ENCODE data around the gene EEF1AKMT3. TPM values are rescaled to one million over a fixed set of nuclear protein-coding genes. Genes with fewer than 3 reads are reported as not detected.

EEF1AKMT3 gene
- total RNA-seq, 1 experiment from 2014 or later, result 9.3 TPM

- no peaks in the 10 kb centered on the region for H3F3A ChIP-seq (ENCODE audit: low read length, unreplicated experiment)
- H2AFZ ChIP-seq (ENCODE audit: low read length), result no peak overlapping the region
- DNase-seq, result no peak
- peak overlapping the region; percentile 92 for H3K4me2 ChIP-seq (ENCODE audit: low read length)
- peaks cover 9% of the 10 kb centered on the region for H3K79me2 ChIP-seq (ENCODE audit: low read length)
- intact Hi-C loops (cut with micrococcal nuclease), result no loop called here
- no peaks in the 10 kb centered on the region for H4K20me1 ChIP-seq (ENCODE audit: low read length)
- peak overlapping the region; percentile 75 for H3K4me3 ChIP-seq (ENCODE audit: low read length)
- TF ChIP-seq EZH2phosphoT487 (IDR thresholded peaks at IDR 0.05; ENCODE audit: borderline replicate concordance, low read length) (no peak), EZH2 (IDR thresholded peaks at IDR 0.05; ENCODE audit: low read length, unreplicated experiment) (no peak), CTCF (conservative IDR thresholded peaks at IDR 0.05; ENCODE audit: low read depth, low read length) (peak; percentile 59)
- no peak for ATAC-seq
- no TSS peak for BruUV-seq (replicated peaks)
- ChIA-PET POLR2A (ENCODE audit: unreplicated experiment) (no interaction called here), CTCF (no interaction called here)
- H3K9ac ChIP-seq (ENCODE audit: low read length), result no peak overlapping the region
- H3K4me1 ChIP-seq (ENCODE audit: insufficient read depth, low read length), result peaks cover 24% of the 10 kb centered on the region
- H3K9me2 ChIP-seq (replicated peaks; ENCODE audit: low read length), result no peaks in the 10 kb centered on the region
- H3K36me3 ChIP-seq (ENCODE audit: low read depth, low read length), result no peaks in the 10 kb centered on the region
- H3K27me3 ChIP-seq (ENCODE audit: low read length), result no peaks in the 10 kb centered on the region
- H3K9me3 ChIP-seq (ENCODE audit: low read length), result no peaks in the 10 kb centered on the region
- H3K27ac ChIP-seq (ENCODE audit: low read length), result no peak overlapping the region
Measured at GRCh38 chr12:57756406-57757341, 15.7 kb upstream of the EEF1AKMT3 start.

GRCh38 chr12:57757771-57758170, 14.6 kb upstream of the EEF1AKMT3 start:
- no peaks in the 10 kb centered on the region for H4K20me1 ChIP-seq (ENCODE audit: low read length)
- CTCF ChIA-PET, result no interaction called here
- intact Hi-C loops (cut with micrococcal nuclease), result no loop called here

More at GRCh38 chr12:57757771-57758170, 14.6 kb upstream of the EEF1AKMT3 start:
- no peak overlapping the region for H3K9ac ChIP-seq (ENCODE audit: low read length)
- no peak overlapping the region for H2AFZ ChIP-seq (ENCODE audit: low read length)
- DNase-seq, result no peak
- POLR2A ChIA-PET (ENCODE audit: unreplicated experiment), result no interaction called here
- H3K9me2 ChIP-seq (replicated peaks; ENCODE audit: low read length), result no peaks in the 10 kb centered on the region
- ATAC-seq, result no peak
- H3K4me3 ChIP-seq (ENCODE audit: low read length), result no peak overlapping the region
- no peaks in the 10 kb centered on the region for H3K9me3 ChIP-seq (ENCODE audit: low read length)
- no peaks in the 10 kb centered on the region for H3K27me3 ChIP-seq (ENCODE audit: low read length)
- H3K4me1 ChIP-seq (ENCODE audit: insufficient read depth, low read length), result peaks cover 22% of the 10 kb centered on the region
- TF ChIP-seq CTCF (conservative IDR thresholded peaks at IDR 0.05; ENCODE audit: low read depth, low read length), result no peak
- no peak for TF ChIP-seq EZH2phosphoT487 (IDR thresholded peaks at IDR 0.05; ENCODE audit: borderline replicate concordance, low read length)
- TF ChIP-seq EZH2 (IDR thresholded peaks at IDR 0.05; ENCODE audit: low read length, unreplicated experiment), result no peak
- no peaks in the 10 kb centered on the region for H3K36me3 ChIP-seq (ENCODE audit: low read depth, low read length)
- no peak overlapping the region for H3K27ac ChIP-seq (ENCODE audit: low read length)
- H3K79me2 ChIP-seq (ENCODE audit: low read length), result peaks cover 2% of the 10 kb centered on the region
- no peaks in the 10 kb centered on the region for H3F3A ChIP-seq (ENCODE audit: low read length, unreplicated experiment)
- no peak overlapping the region for H3K4me2 ChIP-seq (ENCODE audit: low read length)
- BruUV-seq (replicated peaks), result no TSS peak
